ENCODE measurements around the gene LCE1C. TPM values are rescaled to one million over a fixed set of nuclear protein-coding genes. Genes with fewer than 3 reads are reported as not detected.
A peak's percentile ranks its signal among the peaks of the same experiment; 100 is the strongest.

The LCE1C gene
- polyA plus RNA-seq, 2 donors = 0.32 TPM; not detected in 1

GRCh38 chr1:152768847-152769533 is 37.5 kb downstream of the LCE1C start:
- Histone ChIP-seq H3K4me1 (ENCODE audit: control insufficient read depth in 2 of 2, insufficient read depth in 2 of 2, low read length in 1 of 2) (peaks cover 0 to 2% of the 10 kb centered on the region in 2 donors), H3K27me3 (ENCODE audit: control insufficient read depth in 1 of 2, insufficient read depth in 2 of 2, low read length in 2 of 2) (no peaks in the 10 kb centered on the region), H3K9me3 (ENCODE audit: control insufficient read depth in 2 of 2, insufficient read depth in 1 of 2, low read depth in 1 of 2, low read length in 1 of 2) (no peaks in the 10 kb centered on the region), H3K4me3 (ENCODE audit: low read depth in 1 of 2, low read length in 2 of 2) (no peak overlapping the region), H3K36me3 (ENCODE audit: control insufficient read depth in 2 of 2, insufficient read depth in 2 of 2, low read length in 1 of 2) (no peaks in the 10 kb centered on the region), H3K27ac (ENCODE audit: low read depth in 2 of 2, low read length in 1 of 2) (peak overlapping the region in 1 of 2 donors; percentile 17)
- whole genome bisulfite sequencing, 2 donors = 55 to 61% methylated on average over 8 of the region's 8 CpGs

GRCh38 chr1:152761609-152762213 is 44.7 kb downstream of the LCE1C start:
- H3K27me3 ChIP-seq (ENCODE audit: control insufficient read depth in 1 of 2, insufficient read depth in 2 of 2, low read length in 2 of 2) = no peaks in the 10 kb centered on the region
- no peak overlapping the region for H3K4me3 ChIP-seq (ENCODE audit: low read depth in 1 of 2, low read length in 2 of 2)
- H3K27ac ChIP-seq (ENCODE audit: low read depth in 2 of 2, low read length in 1 of 2) = no peak overlapping the region
- peaks cover 0 to 2% of the 10 kb centered on the region in 2 donors for H3K36me3 ChIP-seq (ENCODE audit: control insufficient read depth in 2 of 2, insufficient read depth in 2 of 2, low read length in 1 of 2)
- WGBS, 2 donors = 85 to 88% methylated on average over 3 of the region's 3 CpGs
- peaks cover 0 to 20% of the 10 kb centered on the region in 2 donors for H3K4me1 ChIP-seq (ENCODE audit: control insufficient read depth in 2 of 2, insufficient read depth in 2 of 2, low read length in 1 of 2)
- peaks cover 0 to 2% of the 10 kb centered on the region in 2 donors for H3K9me3 ChIP-seq (ENCODE audit: control insufficient read depth in 2 of 2, insufficient read depth in 1 of 2, low read depth in 1 of 2, low read length in 1 of 2)

GRCh38 chr1:152760551-152761190 is 45.8 kb downstream of the LCE1C start:
- Histone ChIP-seq H3K4me1 (ENCODE audit: control insufficient read depth in 2 of 2, insufficient read depth in 2 of 2, low read length in 1 of 2) (peaks cover 0 to 20% of the 10 kb centered on the region in 2 donors), H3K9me3 (ENCODE audit: control insufficient read depth in 2 of 2, insufficient read depth in 1 of 2, low read depth in 1 of 2, low read length in 1 of 2) (peaks cover 0 to 2% of the 10 kb centered on the region in 2 donors), H3K4me3 (ENCODE audit: low read depth in 1 of 2, low read length in 2 of 2) (no peak overlapping the region), H3K27ac (ENCODE audit: low read depth in 2 of 2, low read length in 1 of 2) (no peak overlapping the region), H3K27me3 (ENCODE audit: control insufficient read depth in 1 of 2, insufficient read depth in 2 of 2, low read length in 2 of 2) (no peaks in the 10 kb centered on the region), H3K36me3 (ENCODE audit: control insufficient read depth in 2 of 2, insufficient read depth in 2 of 2, low read length in 1 of 2) (peaks cover 0 to 2% of the 10 kb centered on the region in 2 donors)
- WGBS, 2 donors = 86% methylated on average over 31 of the region's 31 CpGs

DNA sequence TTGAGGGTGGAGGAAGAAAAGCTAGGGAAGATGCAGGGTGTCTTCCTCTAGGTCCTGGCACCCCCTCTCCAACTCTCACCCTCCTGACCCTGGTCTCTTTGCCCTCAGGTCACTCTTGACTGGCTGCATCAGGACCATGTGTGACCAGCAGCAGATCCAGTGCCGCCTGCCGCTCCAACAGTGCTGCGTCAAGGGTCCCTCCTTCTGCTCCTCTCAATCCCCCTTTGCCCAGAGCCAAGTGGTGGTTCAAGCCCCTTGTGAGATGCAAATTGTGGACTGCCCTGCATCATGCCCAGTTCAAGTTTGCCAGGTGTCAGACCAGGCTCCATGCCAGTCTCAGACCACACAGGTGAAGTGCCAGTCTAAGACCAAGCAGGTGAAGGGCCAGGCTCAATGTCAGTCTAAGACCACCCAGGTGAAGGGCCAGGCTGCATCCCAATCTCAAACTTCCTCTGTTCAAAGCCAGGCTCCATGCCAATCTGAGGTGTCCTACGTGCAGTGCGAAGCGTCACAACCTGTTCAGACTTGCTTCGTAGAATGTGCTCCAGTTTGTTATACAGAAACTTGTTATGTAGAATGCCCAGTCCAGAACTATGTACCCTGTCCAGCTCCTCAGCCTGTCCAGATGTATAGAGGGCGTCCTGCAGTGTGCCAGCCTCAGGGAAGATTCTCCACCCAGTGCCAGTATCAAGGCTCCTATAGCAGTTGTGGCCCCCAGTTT is 46.8 kb downstream of the LCE1C start:
- Histone ChIP-seq H3K27me3 (ENCODE audit: control insufficient read depth in 1 of 2, insufficient read depth in 2 of 2, low read length in 2 of 2) (no peaks in the 10 kb centered on the region), H3K36me3 (ENCODE audit: control insufficient read depth in 2 of 2, insufficient read depth in 2 of 2, low read length in 1 of 2) (peaks cover 0 to 2% of the 10 kb centered on the region in 2 donors), H3K9me3 (ENCODE audit: control insufficient read depth in 2 of 2, insufficient read depth in 1 of 2, low read depth in 1 of 2, low read length in 1 of 2) (peaks cover 0 to 2% of the 10 kb centered on the region in 2 donors), H3K27ac (ENCODE audit: low read depth in 2 of 2, low read length in 1 of 2) (no peak overlapping the region), H3K4me1 (ENCODE audit: control insufficient read depth in 2 of 2, insufficient read depth in 2 of 2, low read length in 1 of 2) (peaks cover 0 to 20% of the 10 kb centered on the region in 2 donors), H3K4me3 (ENCODE audit: low read depth in 1 of 2, low read length in 2 of 2) (no peak overlapping the region)
- WGBS, 2 donors = 65 to 75% methylated on average over 8 of the region's 8 CpGs

DNA sequence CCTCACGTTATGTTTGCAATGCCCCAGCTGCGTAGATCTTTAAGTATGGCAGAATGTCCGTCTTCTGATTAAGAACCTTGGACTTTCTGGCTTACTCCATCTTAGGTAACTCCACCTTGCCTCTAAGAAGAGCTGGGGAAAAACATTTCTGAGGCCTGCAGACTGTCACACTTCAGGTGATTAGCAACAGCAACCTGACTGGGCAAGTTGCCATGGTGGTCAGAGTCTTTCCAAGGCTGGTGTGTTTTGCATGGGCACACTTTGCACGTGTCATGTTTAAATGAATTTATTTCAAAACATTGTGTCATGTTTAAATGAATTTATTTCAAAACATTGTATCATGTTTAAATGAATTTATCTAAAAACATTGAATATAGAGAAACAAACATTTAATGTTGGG is 47.8 kb downstream of the LCE1C start:
- WGBS, 2 donors = 70 to 83% methylated on average over 4 of the region's 4 CpGs
- Histone ChIP-seq H3K36me3 (ENCODE audit: control insufficient read depth in 2 of 2, insufficient read depth in 2 of 2, low read length in 1 of 2) (peaks cover 0 to 2% of the 10 kb centered on the region in 2 donors), H3K27ac (ENCODE audit: low read depth in 2 of 2, low read length in 1 of 2) (no peak overlapping the region), H3K4me1 (ENCODE audit: control insufficient read depth in 2 of 2, insufficient read depth in 2 of 2, low read length in 1 of 2) (peaks cover 0 to 20% of the 10 kb centered on the region in 2 donors), H3K4me3 (ENCODE audit: low read depth in 1 of 2, low read length in 2 of 2) (no peak overlapping the region), H3K27me3 (ENCODE audit: control insufficient read depth in 1 of 2, insufficient read depth in 2 of 2, low read length in 2 of 2) (no peaks in the 10 kb centered on the region), H3K9me3 (ENCODE audit: control insufficient read depth in 2 of 2, insufficient read depth in 1 of 2, low read depth in 1 of 2, low read length in 1 of 2) (peaks cover 0 to 2% of the 10 kb centered on the region in 2 donors)

- Histone ChIP-seq H3K4me1 (ENCODE audit: control insufficient read depth in 2 of 2, insufficient read depth in 2 of 2, low read length in 1 of 2) (peaks cover 0 to 20% of the 10 kb centered on the region in 2 donors), H3K27ac (ENCODE audit: low read depth in 2 of 2, low read length in 1 of 2) (peak within 1 kb of the TSS in 1 of 2 donors; percentile 24), H3K9me3 (ENCODE audit: control insufficient read depth in 2 of 2, insufficient read depth in 1 of 2, low read depth in 1 of 2, low read length in 1 of 2) (peaks cover 0 to 2% of the 10 kb centered on the region in 2 donors), H3K36me3 (ENCODE audit: control insufficient read depth in 2 of 2, insufficient read depth in 2 of 2, low read length in 1 of 2) (peaks cover 0 to 2% of the 10 kb centered on the region in 2 donors), H3K27me3 (ENCODE audit: control insufficient read depth in 1 of 2, insufficient read depth in 2 of 2, low read length in 2 of 2) (no peaks in the 10 kb centered on the region), H3K4me3 (ENCODE audit: low read depth in 1 of 2, low read length in 2 of 2) (no peak within 1 kb of the TSS)
- 56 to 57% methylated on average over 6 of the region's 6 CpGs for WGBS, 2 donors
Measured at GRCh38 chr1:152757747-152758146, 48.7 kb downstream of the LCE1C start, which contains the start of gene KPRP. TSS of gene KPRP (plus strand) at chr1:152758025. CDS start at chr1:152759589, 1,564 bp downstream.

GRCh38 chr1:152756872-152757271 is 49.6 kb downstream of the LCE1C start:
- no peak overlapping the region for H3K4me3 ChIP-seq (ENCODE audit: low read depth in 1 of 2, low read length in 2 of 2)

More at GRCh38 chr1:152756872-152757271, 49.6 kb downstream of the LCE1C start:
- Histone ChIP-seq H3K36me3 (ENCODE audit: control insufficient read depth in 2 of 2, insufficient read depth in 2 of 2, low read length in 1 of 2) (peaks cover 0 to 2% of the 10 kb centered on the region in 2 donors), H3K4me1 (ENCODE audit: control insufficient read depth in 2 of 2, insufficient read depth in 2 of 2, low read length in 1 of 2) (peaks cover 0 to 20% of the 10 kb centered on the region in 2 donors), H3K27ac (ENCODE audit: low read depth in 2 of 2, low read length in 1 of 2) (no peak overlapping the region), H3K9me3 (ENCODE audit: control insufficient read depth in 2 of 2, insufficient read depth in 1 of 2, low read depth in 1 of 2, low read length in 1 of 2) (peaks cover 0 to 2% of the 10 kb centered on the region in 2 donors), H3K27me3 (ENCODE audit: control insufficient read depth in 1 of 2, insufficient read depth in 2 of 2, low read length in 2 of 2) (no peaks in the 10 kb centered on the region)
- 39 to 50% methylated on average over 1 to 2 of the region's 2 CpGs for WGBS, 2 donors

All from esophagus (tissue), 2 donors.